CD4-positive, alpha-beta T cell treated with Interleukin-12 subunit alpha and Interleukin-12 subunit beta, for 1 hour (primary cell): Measurements from ENCODE around the gene NCBP2.

Experiments used
- DNase-seq: peaks from one replicate; pipeline ENCODE4 v3.0.0-alpha.2; 2020

Gene NCBP2

GRCh38 chr3:196932600-196932999 is 9.7 kb downstream of the NCBP2 start:
- DNase-seq: no peak

GRCh38 chr3:196931828-196932587 is 10.3 kb downstream of the NCBP2 start:
- no peak for DNase-seq

- no peak for DNase-seq
Measured at GRCh38 chr3:196931157-196931556, 11.2 kb downstream of the NCBP2 start.

- no peak for DNase-seq
Measured at GRCh38 chr3:196927571-196928453, 14.5 kb downstream of the NCBP2 start.

- no peak for DNase-seq
Measured at GRCh38 chr3:196920733-196921132, 21.6 kb downstream of the NCBP2 start.

GRCh38 chr3:196918968-196919367 is 23.4 kb downstream of the NCBP2 start:
- no peak for DNase-seq

GRCh38 chr3:196916995-196917394 is 25.3 kb downstream of the NCBP2 start:
- no peak for DNase-seq

GRCh38 chr3:196916221-196916620 is 26.1 kb downstream of the NCBP2 start:
- DNase-seq: no peak

GRCh38 chr3:196915375-196915774 is 27.0 kb downstream of the NCBP2 start:
- no peak for DNase-seq

GRCh38 chr3:196914866-196915265 is 27.5 kb downstream of the NCBP2 start:
- no peak for DNase-seq

- no peak for DNase-seq
Measured at GRCh38 chr3:196903740-196904139, 38.6 kb downstream of the NCBP2 start.

- no peak for DNase-seq
Measured at GRCh38 chr3:196902296-196902695, 40.0 kb downstream of the NCBP2 start.

GRCh38 chr3:196901768-196902167 is 40.6 kb downstream of the NCBP2 start:
- no peak for DNase-seq

GRCh38 chr3:196896229-196896628 is 46.1 kb downstream of the NCBP2 start:
- DNase-seq: no peak

- no peak for DNase-seq
Measured at GRCh38 chr3:196894557-196895295, 47.6 kb downstream of the NCBP2 start.

- DNase-seq: no peak
Measured at GRCh38 chr3:196889844-196890708, 52.3 kb downstream of the NCBP2 start.

- DNase-seq: no peak
Measured at GRCh38 chr3:196886144-196886543, 56.2 kb downstream of the NCBP2 start.
